OCI-LY3 (cell line): ENCODE measurements around the gene NBPF20.
"Not testable (repeated sequence)": the region's sequence is repeated elsewhere in the genome, so short reads cannot be mapped to it uniquely, and the experiment has no call there.

ENCODE experiments used
- EZH2phosphoT487 ChIP-seq: fragments of 200-600 bp; shearing (Covaris generic); IDR thresholded peaks from 2 replicates; pipeline ENCODE4 v1.6.1; 2018; ENCODE audit warnings: antibody characterized with exemption, mixed run types, low read depth
- TF ChIP-seq, protein P1 (sequence below): fragments of 200-600, 300-600 bp; sonication (generic); IDR thresholded peaks from 2 replicates; pipeline ENCODE4 v1.5.1; 2014; ENCODE audit warnings: antibody characterized with exemption, low read length, low read depth

DNA sequence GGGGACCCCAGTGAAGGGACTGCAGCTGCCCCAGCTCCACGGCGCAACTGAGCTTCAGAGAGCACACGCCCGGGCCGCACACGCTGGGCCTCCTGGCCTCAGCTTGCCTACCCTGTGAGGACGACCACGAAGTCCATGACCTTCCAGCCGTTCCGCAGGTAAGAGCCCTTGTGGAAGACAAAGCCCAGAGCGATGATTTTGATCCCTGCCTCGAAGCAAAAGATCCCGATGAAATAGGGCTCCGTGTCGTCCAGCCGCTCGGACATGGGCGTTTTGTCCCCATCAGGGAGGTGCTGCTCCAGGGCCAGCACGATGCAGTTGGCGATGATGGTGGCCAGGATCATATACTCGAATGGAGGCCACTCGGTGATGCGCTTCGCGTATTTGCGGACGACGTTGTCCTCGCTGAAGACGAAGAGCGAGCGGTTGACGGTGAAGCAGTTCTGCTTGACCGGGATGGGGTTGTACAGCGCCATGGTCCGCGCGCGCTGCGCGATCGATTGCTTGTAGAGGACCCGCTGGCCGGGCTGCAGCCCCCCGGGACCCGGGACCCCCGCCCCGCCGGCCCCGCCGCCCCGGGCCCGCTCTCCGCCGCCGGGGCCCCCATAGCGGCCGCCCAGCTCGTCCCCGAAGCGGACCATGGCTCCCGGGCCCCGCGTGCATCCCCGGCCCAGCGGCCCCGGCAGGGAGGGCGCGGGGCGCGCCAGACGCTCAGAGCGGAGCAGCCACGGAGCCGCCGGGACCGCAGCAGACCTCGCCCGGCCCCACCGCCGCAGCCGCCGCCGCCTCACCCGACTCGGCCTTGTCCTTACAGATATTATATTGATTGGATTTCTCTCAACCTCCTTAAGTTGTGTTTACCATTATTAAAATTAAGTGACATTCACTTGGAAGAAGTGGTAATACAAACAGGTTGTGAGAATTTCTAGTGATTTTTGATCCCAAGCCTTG lies 28.7 kb upstream of the NBPF20 start:
- TF ChIP-seq, protein P1, sequence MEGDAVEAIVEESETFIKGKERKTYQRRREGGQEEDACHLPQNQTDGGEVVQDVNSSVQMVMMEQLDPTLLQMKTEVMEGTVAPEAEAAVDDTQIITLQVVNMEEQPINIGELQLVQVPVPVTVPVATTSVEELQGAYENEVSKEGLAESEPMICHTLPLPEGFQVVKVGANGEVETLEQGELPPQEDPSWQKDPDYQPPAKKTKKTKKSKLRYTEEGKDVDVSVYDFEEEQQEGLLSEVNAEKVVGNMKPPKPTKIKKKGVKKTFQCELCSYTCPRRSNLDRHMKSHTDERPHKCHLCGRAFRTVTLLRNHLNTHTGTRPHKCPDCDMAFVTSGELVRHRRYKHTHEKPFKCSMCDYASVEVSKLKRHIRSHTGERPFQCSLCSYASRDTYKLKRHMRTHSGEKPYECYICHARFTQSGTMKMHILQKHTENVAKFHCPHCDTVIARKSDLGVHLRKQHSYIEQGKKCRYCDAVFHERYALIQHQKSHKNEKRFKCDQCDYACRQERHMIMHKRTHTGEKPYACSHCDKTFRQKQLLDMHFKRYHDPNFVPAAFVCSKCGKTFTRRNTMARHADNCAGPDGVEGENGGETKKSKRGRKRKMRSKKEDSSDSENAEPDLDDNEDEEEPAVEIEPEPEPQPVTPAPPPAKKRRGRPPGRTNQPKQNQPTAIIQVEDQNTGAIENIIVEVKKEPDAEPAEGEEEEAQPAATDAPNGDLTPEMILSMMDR = not testable (repeated sequence)
- TF ChIP-seq EZH2phosphoT487 = not testable (repeated sequence)
